Myometrial cell (primary cell): ENCODE results near the gene EBNA1BP2. TPM values are rescaled to one million over a fixed set of nuclear protein-coding genes. Genes with fewer than 3 reads are reported as not detected.

ENCODE experiments used
- total RNA-seq: library from RNA; depleted of rRNA; stranded (reverse); fragments of >200 nt; gene quantifications from 2 replicates; pipeline ENCODE4 v1.2.3, GENCODE V29; 2015

The EBNA1BP2 gene, protein sequence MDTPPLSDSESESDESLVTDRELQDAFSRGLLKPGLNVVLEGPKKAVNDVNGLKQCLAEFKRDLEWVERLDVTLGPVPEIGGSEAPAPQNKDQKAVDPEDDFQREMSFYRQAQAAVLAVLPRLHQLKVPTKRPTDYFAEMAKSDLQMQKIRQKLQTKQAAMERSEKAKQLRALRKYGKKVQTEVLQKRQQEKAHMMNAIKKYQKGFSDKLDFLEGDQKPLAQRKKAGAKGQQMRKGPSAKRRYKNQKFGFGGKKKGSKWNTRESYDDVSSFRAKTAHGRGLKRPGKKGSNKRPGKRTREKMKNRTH
- total RNA-seq: 143 and 155 TPM in 2 replicates

DNA sequence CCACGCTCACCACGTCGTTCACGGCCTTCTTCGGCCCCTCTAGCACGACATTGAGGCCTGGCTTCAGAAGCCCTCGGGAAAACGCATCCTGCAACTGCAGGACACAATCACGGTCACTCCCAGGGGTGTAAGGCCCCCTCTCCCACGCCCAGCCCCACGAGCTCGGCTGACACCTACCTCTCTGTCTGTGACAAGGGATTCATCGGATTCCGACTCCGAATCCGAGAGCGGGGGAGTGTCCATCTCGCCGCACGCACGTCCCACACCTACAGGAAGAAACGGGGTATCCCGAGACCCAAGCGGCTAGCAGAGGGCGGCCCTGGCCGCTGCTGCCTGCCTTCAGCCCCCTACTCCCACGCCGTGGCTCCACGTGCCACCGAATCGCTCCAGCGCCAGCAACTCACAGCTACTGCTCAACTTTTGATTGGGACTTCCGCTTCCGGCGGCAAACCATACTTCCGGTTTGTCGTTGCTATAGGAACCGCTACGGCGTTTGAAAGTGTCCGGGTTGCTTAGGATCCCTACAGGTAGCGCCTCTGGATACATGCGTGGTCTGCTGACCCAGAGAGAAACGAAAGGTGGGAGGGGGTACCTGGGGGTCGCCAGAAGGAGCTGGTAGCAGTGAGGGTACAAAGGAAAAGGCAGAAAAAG is at the start of gene EBNA1BP2, which contains the start of gene CFAP57:
Gene EBNA1BP2 (minus strand): TSS at position 415 of the 651 bp plus-strand sequence. CDS start 172 bp downstream, at position 243.
Gene CFAP57 (plus strand): TSS at position 455 of the 651 bp plus-strand sequence. CDS start 424 bp downstream, outside the sequence.

Other genes starting within 250 kb of the EBNA1BP2 start
- gene SLC2A1, start 213.4 kb downstream of the EBNA1BP2 start, total RNA-seq: 45.6 and 67.5 TPM in 2 replicates
- under 0.01 and 0.35 TPM in 2 replicates for gene CFAP57, start within 50 bp of the EBNA1BP2 start, total RNA-seq
- gene TMEM125, start 97.7 kb upstream of the EBNA1BP2 start, total RNA-seq: not detected in 2 replicates
- 0.35 TPM in 1 of 2 replicates, not detected in the other for gene C1orf210, start 113.3 kb upstream of the EBNA1BP2 start, total RNA-seq
- gene TIE1, start 128.7 kb upstream of the EBNA1BP2 start, total RNA-seq: 4.6 and 9.9 TPM in 2 replicates
- 0.53 TPM in 1 of 2 replicates, not detected in the other for gene MPL, start 165.5 kb upstream of the EBNA1BP2 start, total RNA-seq
- gene CDC20, start 186.7 kb upstream of the EBNA1BP2 start, total RNA-seq: 157 TPM in 2 replicates
- 86.8 and 121 TPM in 2 replicates for gene ELOVL1, start 195.7 kb upstream of the EBNA1BP2 start, total RNA-seq
- 95.5 and 95.7 TPM in 2 replicates for gene MED8, start 217.5 kb upstream of the EBNA1BP2 start, total RNA-seq
- 10.8 and 17.9 TPM in 2 replicates for gene SZT2, start 217.6 kb upstream of the EBNA1BP2 start, total RNA-seq